H9 (cell line): ENCODE measurements around the gene ADCK2. TPM values are rescaled to one million over a fixed set of nuclear protein-coding genes. Genes with fewer than 3 reads are reported as not detected.

Experiments used
- DNase-seq: peaks from one replicate; pipeline ENCODE4 v3.0.0-alpha.2; 2017
- H2AFZ ChIP-seq: one replicate; pipeline ENCODE4 v1.6.1; 2013; ENCODE audit warnings: mild to moderate bottlenecking, low read length, control low read depth, moderate library complexity
- H2AK5ac ChIP-seq: 2 replicates; pipeline ENCODE4 v1.6.1; 2013; ENCODE audit warnings: low read length, control low read depth, mixed read lengths; ENCODE audit not compliant: insufficient read length
- H2BK120ac ChIP-seq: one replicate; pipeline ENCODE4 v1.6.1; 2013; ENCODE audit warnings: low read depth, mild to moderate bottlenecking, low read length, control low read depth, inconsistent platforms; ENCODE audit not compliant: poor library complexity, severe bottlenecking
- H2BK12ac ChIP-seq: 2 replicates; pipeline ENCODE4 v1.6.1; 2013; ENCODE audit warnings: low read length, control low read depth, mixed read lengths, low read depth; ENCODE audit not compliant: insufficient read length
- H2BK15ac ChIP-seq: 2 replicates; pipeline ENCODE4 v1.6.1; 2013; ENCODE audit warnings: low read depth, low read length, control low read depth
- H2BK20ac ChIP-seq: one replicate; pipeline ENCODE4 v1.6.1; 2013; ENCODE audit warnings: low read depth, mild to moderate bottlenecking, low read length, control low read depth, inconsistent platforms; ENCODE audit not compliant: poor library complexity, severe bottlenecking
- H2BK5ac ChIP-seq: 2 replicates; pipeline ENCODE4 v1.6.1; 2013; ENCODE audit warnings: low read length, control low read depth, mixed read lengths; ENCODE audit not compliant: insufficient read length
- H3K14ac ChIP-seq: 2 replicates; pipeline ENCODE4 v1.6.1; 2013; ENCODE audit warnings: low read length, control low read depth; ENCODE audit not compliant: insufficient read depth
- H3K18ac ChIP-seq: 2 replicates; pipeline ENCODE4 v1.6.1; 2013; ENCODE audit warnings: low read depth, mild to moderate bottlenecking, mixed read lengths, low read length, control low read depth; ENCODE audit not compliant: insufficient read length
- H3K23ac ChIP-seq: 2 replicates; pipeline ENCODE4 v1.6.1; 2013; ENCODE audit warnings: low read length, control low read depth, mixed read lengths, low read depth; ENCODE audit not compliant: insufficient read length
- H3K23me2 ChIP-seq: 2 replicates; pipeline ENCODE4 v1.6.1; 2013; ENCODE audit warnings: low read depth, mild to moderate bottlenecking, mixed read lengths, low read length, control low read depth; ENCODE audit not compliant: insufficient read length, poor library complexity, severe bottlenecking
- H3K27ac ChIP-seq: 2 replicates; pipeline ENCODE4 v1.5.1; 2013; ENCODE audit warnings: low read length, control low read depth, mixed read lengths, low read depth; ENCODE audit not compliant: insufficient read length
- H3K27me3 ChIP-seq: 2 replicates; pipeline ENCODE4 v1.6.1; 2013; ENCODE audit warnings: low read length, control low read depth, inconsistent platforms; ENCODE audit not compliant: insufficient read depth
- H3K4ac ChIP-seq: 2 replicates; pipeline ENCODE4 v1.6.1; 2013; ENCODE audit warnings: low read depth, mild to moderate bottlenecking, control low read depth, inconsistent platforms, low read length, moderate library complexity
- H3K4me1 ChIP-seq: 2 replicates; pipeline ENCODE4 v1.6.1; 2013; ENCODE audit warnings: low read length, control low read depth, inconsistent platforms; ENCODE audit not compliant: insufficient read depth
- H3K4me2 ChIP-seq: 2 replicates; pipeline ENCODE4 v1.6.1; 2013; ENCODE audit warnings: low read length, control low read depth, mixed read lengths; ENCODE audit not compliant: insufficient read length, insufficient read depth
- H3K56ac ChIP-seq: 2 replicates; pipeline ENCODE4 v1.6.1; 2013; ENCODE audit warnings: low read depth, mild to moderate bottlenecking, mixed read lengths, low read length, control low read depth; ENCODE audit not compliant: insufficient read length
- H3K79me1 ChIP-seq: 2 replicates; pipeline ENCODE4 v1.6.1; 2013; ENCODE audit warnings: low read depth, mild to moderate bottlenecking, moderate library complexity, low read length, control low read depth, inconsistent platforms; ENCODE audit not compliant: insufficient read depth, poor library complexity, severe bottlenecking
- H3K79me2 ChIP-seq: 2 replicates; pipeline ENCODE4 v1.6.1; 2013; ENCODE audit warnings: low read length, control low read depth, inconsistent platforms; ENCODE audit not compliant: insufficient read depth
- H3K9ac ChIP-seq: 2 replicates; pipeline ENCODE4 v1.6.1; 2013; ENCODE audit warnings: low read length, control low read depth, mixed read lengths; ENCODE audit not compliant: insufficient read length; ENCODE audit errors: extremely low read depth
- H3K9me3 ChIP-seq: one replicate; pipeline ENCODE4 v1.6.1; 2013; ENCODE audit warnings: low read depth, low read length, inconsistent platforms; ENCODE audit not compliant: control insufficient read depth
- H3T11ph ChIP-seq: one replicate; pipeline ENCODE4 v1.6.1; 2013; ENCODE audit warnings: mild to moderate bottlenecking, low read length, control low read depth, inconsistent platforms
- H4K20me1 ChIP-seq: one replicate; pipeline ENCODE4 v1.6.1; 2013; ENCODE audit not compliant: control insufficient read depth, insufficient read length, insufficient read depth
- H4K5ac ChIP-seq: 2 replicates; pipeline ENCODE4 v1.6.1; 2013; ENCODE audit warnings: low read depth, mild to moderate bottlenecking, mixed read lengths, low read length, control low read depth; ENCODE audit not compliant: insufficient read length
- H4K8ac ChIP-seq: replicated peaks from 2 replicates; pipeline ENCODE4 v1.6.1; 2013; ENCODE audit warnings: low read length, control low read depth, mixed read lengths, low read depth; ENCODE audit not compliant: insufficient read length
- H4K91ac ChIP-seq: 2 replicates; pipeline ENCODE4 v1.6.1; 2013; ENCODE audit warnings: low read depth, mild to moderate bottlenecking, moderate library complexity, mixed read lengths, low read length, control low read depth; ENCODE audit not compliant: insufficient read length
- H3K27ac Mint-ChIP-seq, 3 experiments: 2 replicates in 2 of 3; 3 replicates in 1 of 3; pipeline ENCODE4 v1.8.0; 2020 to 2021; ENCODE audit warnings: mixed read lengths in 3 of 3, mild to moderate bottlenecking in 1 of 3, moderate library complexity in 1 of 3
- H3K27me3 Mint-ChIP-seq: 2 replicates; pipeline ENCODE4 v1.8.0; 2021; ENCODE audit warnings: low read depth, mild to moderate bottlenecking, moderate library complexity, mixed read lengths
- H3K36me3 Mint-ChIP-seq, 3 experiments: 2 replicates in 2 of 3; 3 replicates in 1 of 3; pipeline ENCODE4 v1.8.0; 2020 to 2021; ENCODE audit warnings: low read depth in 3 of 3, mixed read lengths in 3 of 3; ENCODE audit not compliant: insufficient read depth in 1 of 3
- H3K4me1 Mint-ChIP-seq, 2 experiments: 2 replicates each; pipeline ENCODE4 v1.8.0; 2020; ENCODE audit warnings: mixed read lengths in 2 of 2
- H3K4me3 Mint-ChIP-seq, 2 experiments: 2 replicates in 1 of 2; 3 replicates in 1 of 2; pipeline ENCODE4 v1.8.0; 2020 to 2021; ENCODE audit warnings: mild to moderate bottlenecking in 2 of 2, mixed read lengths in 2 of 2, moderate library complexity in 1 of 2
- H3K9me3 Mint-ChIP-seq, 2 experiments: 2 replicates in 1 of 2; 3 replicates in 1 of 2; pipeline ENCODE4 v1.8.0; 2020; ENCODE audit warnings: mild to moderate bottlenecking in 2 of 2, mixed read lengths in 2 of 2, moderate library complexity in 1 of 2
- WGBS: extraction: QIAGEN DNeasy Blood & Tissue Kit; methylation state at CpG from one replicate; pipeline ENCODE4 v1.1.7; 2013; ENCODE audit warnings: missing lambda C conversion rate, low lambda C conversion rate, mixed read lengths; ENCODE audit not compliant: insufficient read length; ENCODE audit errors: extremely low coverage; 5-methylcytosine and 5-hydroxymethylcytosine counted together
- total RNA-seq: library from RNA; stranded (reverse); gene quantifications from 2 replicates; pipeline ENCODE4 v1.2.1, GENCODE V29; 2021
- TF ChIP-seq, protein P1 (sequence below): fragments of 200-600 bp; sonication (generic); conservative IDR thresholded peaks from 3 replicates; pipeline ENCODE4 v1.8.0; 2021; ENCODE audit warnings: antibody characterized with exemption, mild to moderate bottlenecking

Gene ADCK2
- total RNA-seq, 1 experiment from 2014 or later = 12.4 TPM

GRCh38 chr7:140670343-140670935 is 2.3 kb upstream of the ADCK2 start:
- Histone ChIP-seq H3K27ac (no peak overlapping the region), H3K18ac (no peak overlapping the region), H3K79me2 (no peaks in the 10 kb centered on the region), H3K23me2 (peaks cover 6% of the 10 kb centered on the region), H3K14ac (no peak overlapping the region), H2BK20ac (no peak overlapping the region), H2BK15ac (no peak overlapping the region), H3T11ph (no peak overlapping the region), H3K9me3 (no peaks in the 10 kb centered on the region), H3K4me2 (no peak overlapping the region), H3K56ac (no peak overlapping the region), H3K4me1 (no peaks in the 10 kb centered on the region; the same call in 1 of the 2 replicates), H2BK120ac (no peak overlapping the region), H3K9ac (no peak overlapping the region), H3K4ac (no peak overlapping the region), H2BK12ac (no peak overlapping the region), H4K8ac (no peak overlapping the region), H3K23ac (no peak overlapping the region), H3K79me1 (no peaks in the 10 kb centered on the region), H3K27me3 (no peaks in the 10 kb centered on the region; the same call in 1 of the 2 replicates), H2BK5ac (no peak overlapping the region), H2AK5ac (no peak overlapping the region), H2AFZ (no peak overlapping the region), H4K91ac (no peak overlapping the region), H4K20me1 (no peaks in the 10 kb centered on the region), H4K5ac (no peak overlapping the region)
- no peak for DNase-seq
- WGBS = no CpG with 5 or more reads among the region's 4 CpGs
- Mint-ChIP-seq H3K36me3 (no peaks in the 10 kb centered on the region; a peak in 1 of 7 replicates), H3K27ac (no peak overlapping the region; a peak in 1 of 7 replicates), H3K4me1 (peaks cover 14 to 18% of the 10 kb centered on the region in 2 experiments), H3K27me3 (peaks cover 6% of the 10 kb centered on the region), H3K4me3 (no peak overlapping the region; a peak in 1 of 5 replicates), H3K9me3 (no peaks in the 10 kb centered on the region)
- TF ChIP-seq, protein P1, sequence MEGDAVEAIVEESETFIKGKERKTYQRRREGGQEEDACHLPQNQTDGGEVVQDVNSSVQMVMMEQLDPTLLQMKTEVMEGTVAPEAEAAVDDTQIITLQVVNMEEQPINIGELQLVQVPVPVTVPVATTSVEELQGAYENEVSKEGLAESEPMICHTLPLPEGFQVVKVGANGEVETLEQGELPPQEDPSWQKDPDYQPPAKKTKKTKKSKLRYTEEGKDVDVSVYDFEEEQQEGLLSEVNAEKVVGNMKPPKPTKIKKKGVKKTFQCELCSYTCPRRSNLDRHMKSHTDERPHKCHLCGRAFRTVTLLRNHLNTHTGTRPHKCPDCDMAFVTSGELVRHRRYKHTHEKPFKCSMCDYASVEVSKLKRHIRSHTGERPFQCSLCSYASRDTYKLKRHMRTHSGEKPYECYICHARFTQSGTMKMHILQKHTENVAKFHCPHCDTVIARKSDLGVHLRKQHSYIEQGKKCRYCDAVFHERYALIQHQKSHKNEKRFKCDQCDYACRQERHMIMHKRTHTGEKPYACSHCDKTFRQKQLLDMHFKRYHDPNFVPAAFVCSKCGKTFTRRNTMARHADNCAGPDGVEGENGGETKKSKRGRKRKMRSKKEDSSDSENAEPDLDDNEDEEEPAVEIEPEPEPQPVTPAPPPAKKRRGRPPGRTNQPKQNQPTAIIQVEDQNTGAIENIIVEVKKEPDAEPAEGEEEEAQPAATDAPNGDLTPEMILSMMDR = no peak
